ENCODE measurements around the gene MYL2.

The MYL2 gene

GRCh38 chr12:110940296-110940695 is 19.9 kb upstream of the MYL2 start:
- H3K27me3 ChIP-seq (replicated peaks; ENCODE audit: control insufficient read depth, insufficient read depth, low read length): no peaks in the 10 kb centered on the region
- H3K4me3 ChIP-seq (replicated peaks; ENCODE audit: low read depth, low read length): no peak overlapping the region
- no peaks in the 10 kb centered on the region for H3K36me3 ChIP-seq (ENCODE audit: control insufficient read depth, insufficient read depth, low read length)
- TF ChIP-seq, protein P1, sequence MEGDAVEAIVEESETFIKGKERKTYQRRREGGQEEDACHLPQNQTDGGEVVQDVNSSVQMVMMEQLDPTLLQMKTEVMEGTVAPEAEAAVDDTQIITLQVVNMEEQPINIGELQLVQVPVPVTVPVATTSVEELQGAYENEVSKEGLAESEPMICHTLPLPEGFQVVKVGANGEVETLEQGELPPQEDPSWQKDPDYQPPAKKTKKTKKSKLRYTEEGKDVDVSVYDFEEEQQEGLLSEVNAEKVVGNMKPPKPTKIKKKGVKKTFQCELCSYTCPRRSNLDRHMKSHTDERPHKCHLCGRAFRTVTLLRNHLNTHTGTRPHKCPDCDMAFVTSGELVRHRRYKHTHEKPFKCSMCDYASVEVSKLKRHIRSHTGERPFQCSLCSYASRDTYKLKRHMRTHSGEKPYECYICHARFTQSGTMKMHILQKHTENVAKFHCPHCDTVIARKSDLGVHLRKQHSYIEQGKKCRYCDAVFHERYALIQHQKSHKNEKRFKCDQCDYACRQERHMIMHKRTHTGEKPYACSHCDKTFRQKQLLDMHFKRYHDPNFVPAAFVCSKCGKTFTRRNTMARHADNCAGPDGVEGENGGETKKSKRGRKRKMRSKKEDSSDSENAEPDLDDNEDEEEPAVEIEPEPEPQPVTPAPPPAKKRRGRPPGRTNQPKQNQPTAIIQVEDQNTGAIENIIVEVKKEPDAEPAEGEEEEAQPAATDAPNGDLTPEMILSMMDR (IDR thresholded peaks at IDR 0.05; ENCODE audit: insufficient read depth, low read length, poor library complexity, severe bottlenecking): no peak
- DNase-seq (ENCODE audit: extremely low read depth, insufficient read length): no peak

DNA sequence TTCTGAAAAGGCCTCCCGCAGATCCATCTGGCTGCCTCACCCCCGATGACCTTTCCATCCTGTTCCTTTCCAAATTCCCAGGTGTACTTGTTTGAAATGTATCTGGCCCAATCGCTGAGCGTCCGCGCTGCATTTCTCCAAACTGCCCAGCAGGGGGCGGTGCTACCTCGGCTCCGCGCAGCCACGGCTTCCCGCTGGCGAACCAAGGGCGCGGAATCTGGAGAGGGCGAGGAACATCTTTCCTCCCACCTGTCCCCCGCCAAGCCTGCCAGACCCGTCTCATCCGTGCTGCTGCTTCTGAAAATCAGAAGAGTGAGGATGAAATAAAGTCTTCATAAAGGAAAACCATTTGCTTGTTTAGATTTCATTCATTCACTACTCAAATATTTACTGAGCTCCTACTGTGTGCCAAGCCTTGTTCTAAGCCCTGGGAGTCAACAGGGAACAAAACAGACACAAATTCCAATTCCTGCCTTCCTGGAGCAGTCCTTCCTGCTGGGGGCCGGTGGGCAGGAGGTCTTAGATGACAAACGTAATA is 16.8 kb upstream of the MYL2 start:
- Histone ChIP-seq H3K36me3 (ENCODE audit: control insufficient read depth, insufficient read depth, low read length) (no peaks in the 10 kb centered on the region), H3K27me3 (replicated peaks; ENCODE audit: control insufficient read depth, insufficient read depth, low read length) (no peaks in the 10 kb centered on the region), H3K4me3 (replicated peaks; ENCODE audit: low read depth, low read length) (no peak overlapping the region)
- peak; percentile 50 for DNase-seq (ENCODE audit: extremely low read depth, insufficient read length)
- TF ChIP-seq, protein P1 (IDR thresholded peaks at IDR 0.05; ENCODE audit: insufficient read depth, low read length, poor library complexity, severe bottlenecking): peak; percentile 93

DNA sequence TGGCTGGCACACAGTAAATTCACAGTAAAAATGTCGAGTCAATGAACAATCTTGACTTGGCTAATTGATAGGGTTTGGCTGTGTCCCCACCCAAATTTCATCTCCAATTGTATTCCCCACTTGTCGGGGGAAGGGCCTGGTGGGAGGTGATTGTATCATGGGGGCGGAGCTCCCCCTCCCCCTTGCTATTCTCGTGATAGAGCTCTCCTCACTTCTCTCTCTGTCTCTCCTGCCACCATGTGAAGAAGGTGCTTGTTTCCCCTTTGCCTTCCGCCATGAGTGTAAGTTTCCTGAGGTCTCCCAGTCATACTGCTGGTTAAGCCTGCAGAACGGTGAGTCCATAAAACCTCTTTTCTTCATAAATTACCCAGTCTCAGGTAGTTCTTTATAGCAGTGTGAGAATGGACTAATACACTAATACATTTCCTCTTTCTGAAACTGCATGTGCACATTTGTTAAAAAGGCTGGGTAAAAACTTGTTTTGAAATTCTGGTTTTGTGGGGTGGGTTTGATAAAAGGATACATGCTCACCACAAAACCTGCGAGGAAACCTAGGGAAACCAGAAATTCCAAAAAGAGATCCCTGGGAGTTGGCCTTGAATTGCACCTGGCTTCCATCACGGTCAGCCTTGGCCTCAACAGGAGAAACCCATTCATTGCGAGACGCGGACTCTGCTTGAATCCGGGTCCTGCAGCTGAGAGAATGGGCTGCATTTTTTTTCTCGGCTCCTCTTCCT is 16.2 kb upstream of the MYL2 start:
- Histone ChIP-seq H3K36me3 (ENCODE audit: control insufficient read depth, insufficient read depth, low read length) (no peaks in the 10 kb centered on the region), H3K27me3 (replicated peaks; ENCODE audit: control insufficient read depth, insufficient read depth, low read length) (no peaks in the 10 kb centered on the region), H3K4me3 (replicated peaks; ENCODE audit: low read depth, low read length) (no peak overlapping the region)
- TF ChIP-seq, protein P1 (IDR thresholded peaks at IDR 0.05; ENCODE audit: insufficient read depth, low read length, poor library complexity, severe bottlenecking): no peak
- DNase-seq (ENCODE audit: extremely low read depth, insufficient read length): no peak

DNA sequence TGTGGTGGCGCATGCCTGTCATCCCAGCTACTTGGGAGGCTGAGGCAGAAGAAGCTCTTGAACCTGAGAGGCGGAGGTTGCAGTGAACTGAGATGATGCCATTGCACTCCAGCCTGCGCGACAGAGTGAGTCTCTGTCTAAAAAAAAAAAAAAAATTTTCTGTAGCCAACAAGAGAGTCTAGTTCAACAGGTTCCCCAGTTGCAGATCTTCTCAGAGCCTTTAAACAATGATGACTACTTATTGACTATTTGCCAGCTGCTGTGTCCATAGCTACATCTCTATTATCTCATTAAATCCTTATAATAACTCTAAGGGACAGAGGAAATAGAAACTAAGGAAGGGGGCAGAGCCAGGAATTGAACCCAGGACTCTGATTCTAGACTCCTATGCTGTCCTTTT is 15.2 kb upstream of the MYL2 start:
- Histone ChIP-seq H3K27me3 (replicated peaks; ENCODE audit: control insufficient read depth, insufficient read depth, low read length) (no peaks in the 10 kb centered on the region), H3K36me3 (ENCODE audit: control insufficient read depth, insufficient read depth, low read length) (no peaks in the 10 kb centered on the region), H3K4me3 (replicated peaks; ENCODE audit: low read depth, low read length) (no peak overlapping the region)
- DNase-seq (ENCODE audit: extremely low read depth, insufficient read length): no peak
- TF ChIP-seq, protein P1 (IDR thresholded peaks at IDR 0.05; ENCODE audit: insufficient read depth, low read length, poor library complexity, severe bottlenecking): no peak

GRCh38 chr12:110934093-110934852 is 13.9 kb upstream of the MYL2 start:
- DNase-seq (ENCODE audit: extremely low read depth, insufficient read length): no peak
- TF ChIP-seq, protein P1 (IDR thresholded peaks at IDR 0.05; ENCODE audit: insufficient read depth, low read length, poor library complexity, severe bottlenecking): no peak
- H3K36me3 ChIP-seq (ENCODE audit: control insufficient read depth, insufficient read depth, low read length): no peaks in the 10 kb centered on the region
- no peaks in the 10 kb centered on the region for H3K27me3 ChIP-seq (replicated peaks; ENCODE audit: control insufficient read depth, insufficient read depth, low read length)
- H3K4me3 ChIP-seq (replicated peaks; ENCODE audit: low read depth, low read length): no peak overlapping the region
